Subcutaneous abdominal adipose tissue (tissue), 5 donors: ENCODE results near the gene PLA2G2D.

Source experiments
- H3K27ac ChIP-seq: one replicate; pipeline ENCODE4 v1.7.0; 2013; ENCODE audit warnings: low read depth, mild to moderate bottlenecking, inconsistent platforms, low read length, moderate library complexity
- H3K27me3 ChIP-seq, 5 donors: one replicate each; pipeline ENCODE4 v1.7.0; 2013; ENCODE audit warnings: low read length in 5 of 5, inconsistent platforms in 1 of 5; ENCODE audit not compliant: control insufficient read depth in 5 of 5, insufficient read depth in 4 of 5
- H3K36me3 ChIP-seq, 5 donors: one replicate each; pipeline ENCODE4 v1.7.0; 2013; ENCODE audit warnings: low read length in 5 of 5; ENCODE audit not compliant: control insufficient read depth in 5 of 5, insufficient read depth in 5 of 5
- H3K4me1 ChIP-seq, 5 donors: one replicate each; pipeline ENCODE4 v1.7.0; 2013; ENCODE audit warnings: low read length in 5 of 5, mild to moderate bottlenecking in 3 of 5, moderate library complexity in 1 of 5; ENCODE audit not compliant: control insufficient read depth in 5 of 5, insufficient read depth in 5 of 5
- H3K4me3 ChIP-seq, 5 donors: one replicate each; pipeline ENCODE4 v1.7.0; 2013; ENCODE audit warnings: low read length in 5 of 5, low read depth in 1 of 5
- H3K9ac ChIP-seq, 5 donors: one replicate each; pipeline ENCODE4 v1.7.0; 2013; ENCODE audit warnings: low read length in 5 of 5, mild to moderate bottlenecking in 4 of 5, moderate library complexity in 3 of 5
- H3K9me3 ChIP-seq, 5 donors: one replicate each; pipeline ENCODE4 v1.7.0; 2013; ENCODE audit warnings: low read length in 5 of 5; ENCODE audit not compliant: control insufficient read depth in 5 of 5
- donor health status: healthy.
- donor health status: healthy.
- donor health status: healthy.
- donor health status: healthy.
- donor health status: healthy.

The PLA2G2D gene

GRCh38 chr1:20153000-20153418, 33.7 kb upstream of the PLA2G2D start:
- H3K27ac ChIP-seq: peak overlapping the region; percentile 65
- peaks cover 0 to 4% (median under 1%) of the 10 kb centered on the region in 5 donors for H3K9me3 ChIP-seq
- H3K4me3 ChIP-seq: peak overlapping the region in 1 of 5 donors; percentile 68
- H3K9ac ChIP-seq: peak overlapping the region in 2 of 5 donors; percentile 53 to 55
- H3K4me1 ChIP-seq: peaks cover 9 to 32% (median 27%) of the 10 kb centered on the region in 5 donors
- peaks cover 0 to 5% (median 2%) of the 10 kb centered on the region in 5 donors for H3K27me3 ChIP-seq
- no peaks in the 10 kb centered on the region for H3K36me3 ChIP-seq

DNA sequence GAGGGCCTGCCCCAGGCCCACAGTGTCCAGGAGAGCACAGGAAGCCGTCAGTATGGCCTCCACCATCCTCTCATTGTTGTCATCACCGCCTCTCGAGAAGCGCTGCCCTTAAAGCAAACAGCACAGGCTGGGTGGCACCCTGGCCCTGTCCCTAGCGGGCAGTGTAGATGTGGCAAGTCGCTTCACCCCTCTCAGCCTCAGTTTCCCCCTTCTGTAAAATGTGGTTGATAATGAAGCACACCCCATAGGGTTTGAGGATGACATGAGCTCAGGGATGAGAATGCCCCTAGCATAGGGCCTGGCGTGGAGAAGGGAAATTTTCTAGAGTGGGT, 33.2 kb upstream of the PLA2G2D start:
- Histone ChIP-seq H3K27ac (peak overlapping the region; percentile 65), H3K9ac (peak overlapping the region in 2 of 5 donors; percentile 25 to 53), H3K4me1 (peaks cover 9 to 32% (median 27%) of the 10 kb centered on the region in 5 donors), H3K4me3 (peak overlapping the region in 3 of 5 donors; percentile 12 to 68 (median 53)), H3K36me3 (no peaks in the 10 kb centered on the region), H3K27me3 (peaks cover 0 to 5% (median 2%) of the 10 kb centered on the region in 5 donors), H3K9me3 (no peaks in the 10 kb centered on the region)

DNA sequence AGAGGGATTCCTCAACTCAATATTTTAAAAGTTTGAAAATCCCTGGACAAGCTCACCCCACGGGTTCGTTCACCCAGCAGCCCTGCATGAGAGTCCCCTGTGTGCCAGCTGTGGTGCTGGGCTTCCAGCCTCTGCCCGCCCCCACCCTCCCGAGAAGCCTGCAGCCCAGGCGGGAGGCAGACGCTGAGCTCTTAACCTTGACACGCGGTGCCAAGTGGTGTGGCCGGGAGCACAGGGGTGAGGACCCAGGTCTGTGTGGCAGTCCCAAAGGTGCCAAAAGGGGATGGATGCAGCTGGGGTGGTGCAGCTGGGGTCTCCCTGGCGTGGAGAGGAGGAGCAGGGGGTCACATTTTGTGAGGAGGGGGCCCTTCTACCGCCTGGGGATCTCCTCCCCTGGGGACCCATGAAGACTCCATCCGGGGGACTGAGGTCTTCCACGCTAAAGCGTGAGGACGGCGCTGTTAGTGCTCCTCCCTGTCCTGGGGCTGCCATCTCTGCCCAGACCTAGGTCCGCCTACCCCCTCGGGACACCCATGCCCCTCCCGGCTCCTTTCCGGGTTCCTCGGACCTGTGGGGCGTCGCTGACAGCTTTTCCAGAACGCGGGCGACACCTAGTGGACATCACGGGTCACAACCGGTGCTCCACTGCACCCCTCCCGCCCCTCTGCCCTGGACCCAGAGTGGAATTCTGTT, 32.7 kb upstream of the PLA2G2D start:
- Histone ChIP-seq H3K27me3 (peaks cover 0 to 5% (median 2%) of the 10 kb centered on the region in 5 donors), H3K27ac (peak overlapping the region; percentile 65), H3K4me3 (peak overlapping the region in 4 of 5 donors; percentile 39 to 68 (median 55)), H3K4me1 (peaks cover 9 to 32% (median 27%) of the 10 kb centered on the region in 5 donors), H3K36me3 (no peaks in the 10 kb centered on the region), H3K9ac (peak overlapping the region in 3 of 5 donors; percentile 26 to 39 (median 32)), H3K9me3 (no peaks in the 10 kb centered on the region)

DNA sequence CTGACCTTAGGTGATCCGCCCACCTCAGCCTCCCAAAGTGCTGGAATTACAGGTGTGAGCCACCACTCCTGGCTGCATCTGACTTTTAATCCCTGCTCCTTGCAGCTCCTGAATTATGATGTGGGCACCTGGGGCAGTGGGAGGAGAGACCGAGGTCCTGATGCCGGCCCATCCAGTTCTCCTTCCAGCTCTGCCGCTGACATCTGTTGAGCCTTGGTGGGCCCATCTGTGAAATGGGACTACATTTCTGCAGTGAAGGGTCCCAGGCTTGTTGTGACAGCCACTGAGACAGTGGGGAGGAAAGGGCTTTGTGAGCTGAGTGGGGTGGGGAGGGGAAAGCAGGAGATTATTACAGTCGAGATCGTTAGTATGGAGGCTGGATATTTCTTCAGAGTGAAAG, 31.6 kb upstream of the PLA2G2D start:
- Histone ChIP-seq H3K27ac (no peak overlapping the region), H3K27me3 (peaks cover 0 to 5% (median 2%) of the 10 kb centered on the region in 5 donors), H3K4me1 (peaks cover 9 to 32% (median 27%) of the 10 kb centered on the region in 5 donors), H3K9me3 (no peaks in the 10 kb centered on the region), H3K9ac (no peak overlapping the region), H3K36me3 (no peaks in the 10 kb centered on the region), H3K4me3 (no peak overlapping the region)

GRCh38 chr1:20150326-20150705, 31.0 kb upstream of the PLA2G2D start:
- no peak overlapping the region for H3K27ac ChIP-seq
- no peak overlapping the region for H3K9ac ChIP-seq
- peaks cover 9 to 32% (median 27%) of the 10 kb centered on the region in 5 donors for H3K4me1 ChIP-seq
- no peak overlapping the region for H3K4me3 ChIP-seq
- peaks cover 0 to 5% (median 2%) of the 10 kb centered on the region in 5 donors for H3K27me3 ChIP-seq
- no peaks in the 10 kb centered on the region for H3K36me3 ChIP-seq
- H3K9me3 ChIP-seq: no peaks in the 10 kb centered on the region

GRCh38 chr1:20149601-20150325, 30.4 kb upstream of the PLA2G2D start:
- Histone ChIP-seq H3K27ac (no peak overlapping the region), H3K4me1 (peaks cover 9 to 29% (median 27%) of the 10 kb centered on the region in 5 donors), H3K36me3 (no peaks in the 10 kb centered on the region), H3K4me3 (no peak overlapping the region), H3K9me3 (no peaks in the 10 kb centered on the region), H3K27me3 (peaks cover 0 to 5% (median 2%) of the 10 kb centered on the region in 5 donors), H3K9ac (no peak overlapping the region)

DNA sequence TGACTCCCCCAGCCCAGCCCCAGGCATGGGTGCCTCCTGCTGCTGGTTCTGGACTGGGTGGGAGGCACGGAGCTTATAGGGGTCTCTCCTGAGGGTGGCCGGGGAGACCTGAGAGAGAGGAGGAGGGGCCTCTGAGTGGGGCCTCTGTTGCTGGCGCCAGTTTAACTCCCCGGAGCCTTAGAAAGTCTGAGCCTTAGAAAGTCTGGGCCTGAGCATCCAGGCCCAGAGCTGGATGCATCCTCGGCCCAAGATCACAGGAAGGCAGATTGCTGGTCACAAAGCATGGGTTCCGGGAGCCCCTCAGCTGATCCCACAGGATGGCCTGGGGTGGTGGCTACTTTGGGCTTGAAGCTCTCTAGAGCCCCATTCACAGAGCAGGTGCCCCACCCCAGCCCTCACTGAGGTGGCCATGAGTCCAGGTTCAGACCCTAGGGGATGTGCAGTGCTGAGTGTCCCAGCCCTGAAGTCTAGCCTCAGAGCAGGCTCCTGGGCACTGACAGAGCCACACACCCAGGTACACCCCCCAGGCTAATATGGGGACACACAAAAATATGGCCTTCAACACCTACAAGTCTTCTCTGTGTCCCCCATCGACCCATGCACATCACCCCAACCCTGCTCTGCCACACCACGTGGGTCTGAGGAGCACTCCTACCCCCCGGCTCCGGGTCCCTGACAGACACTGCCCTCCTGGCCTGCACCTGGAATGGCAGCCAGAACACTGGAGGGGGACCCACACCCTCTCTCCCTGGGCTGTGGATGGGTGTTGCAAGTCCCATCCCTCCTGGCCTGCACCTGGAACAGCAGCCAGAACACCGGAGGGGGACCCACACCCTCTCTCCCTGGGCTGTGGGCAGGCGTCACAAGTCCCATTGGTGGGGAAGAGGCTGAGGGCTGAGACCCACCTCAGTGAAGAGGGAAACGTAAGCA, 29.5 kb upstream of the PLA2G2D start:
- Histone ChIP-seq H3K9me3 (no peaks in the 10 kb centered on the region), H3K27ac (no peak overlapping the region)

GRCh38 chr1:20147846-20148570, 28.7 kb upstream of the PLA2G2D start:
- no peaks in the 10 kb centered on the region for H3K36me3 ChIP-seq
- no peak overlapping the region for H3K9ac ChIP-seq
- H3K9me3 ChIP-seq: no peaks in the 10 kb centered on the region
- no peak overlapping the region for H3K4me3 ChIP-seq
- no peak overlapping the region for H3K27ac ChIP-seq
- peaks cover 6 to 14% (median 13%) of the 10 kb centered on the region in 5 donors for H3K4me1 ChIP-seq
- H3K27me3 ChIP-seq: peaks cover 0 to 7% (median 3%) of the 10 kb centered on the region in 5 donors

More for the DNA sequence above, 29.5 kb upstream of the PLA2G2D start:
- H3K4me1 ChIP-seq: peaks cover 6 to 20% (median 18%) of the 10 kb centered on the region in 5 donors
- H3K4me3 ChIP-seq: no peak overlapping the region
- peaks cover 0 to 7% (median 2%) of the 10 kb centered on the region in 5 donors for H3K27me3 ChIP-seq
- no peak overlapping the region for H3K9ac ChIP-seq
- H3K36me3 ChIP-seq: no peaks in the 10 kb centered on the region
